HepG2 (cell line): ENCODE results near the gene SEMA6B. TPM values are rescaled to one million over a fixed set of nuclear protein-coding genes. Genes with fewer than 3 reads are reported as not detected.

Source experiments
- ATAC-seq: fragments of 200-7000 bp; cut with Tn5 transposase; 3 replicates; pipeline ENCODE4 v1.9.1; 2020; ENCODE audit warnings: mild to moderate bottlenecking, moderate library complexity
- BruUV-seq: library from RNA; stranded (reverse); fragments of 400-500 nt; replicated peaks from 2 replicates; lab custom pipeline; 2021; lab: Mats Ljungman, UMichigan
- CTCF ChIA-PET: fragments of 300-600 bp; formaldehyde crosslinking; extraction: SDS; loops from one replicate; lab custom pipeline; 2021; ENCODE audit warnings: low total read pairs, inconsistent platforms, low intra/inter-chr PET ratio; lab: Yijun Ruan, JAX
- POLR2A ChIA-PET: fragments of 350-600 bp; sonication (Branson Sonifier 250); formaldehyde crosslinking; loops from one replicate; lab custom pipeline; 2020; ENCODE audit warnings: antibody characterized with exemption, inconsistent platforms; lab: Yijun Ruan, JAX
- DNase-seq: peaks from one replicate; pipeline ENCODE4 v3.0.0-alpha.2; 2015; ENCODE audit warnings: low spot score
- FAIRE-seq: peaks from 3 replicates; lab custom pipeline; 2011; peaks lifted over from hg19 to GRCh38; lab: Jason Lieb, UNC
- H2AFZ ChIP-seq: one replicate; pipeline ENCODE4 v1.6.1; 2011; ENCODE audit warnings: low read length, inconsistent platforms
- H3K27ac ChIP-seq: fragments of 300-600 bp; 3 replicates; pipeline ENCODE4 v1.8.0; 2011; ENCODE audit warnings: mixed run types, mild to moderate bottlenecking, mixed read lengths, low read length, inconsistent platforms; ENCODE audit not compliant: insufficient read depth; ENCODE audit errors: extremely low read length
- H3K27me3 ChIP-seq, 2 experiments: fragments of 200-600 bp in 1 of 2; 2 replicates in 1 of 2; 3 replicates in 1 of 2; pipeline versions ENCODE4 v1.6.0 to v1.8.0; 2011; ENCODE audit warnings: low read length in 2 of 2, mild to moderate bottlenecking in 2 of 2, moderate library complexity in 2 of 2, inconsistent platforms in 1 of 2; ENCODE audit not compliant: insufficient read depth in 2 of 2, control insufficient read depth in 1 of 2
- H3K36me3 ChIP-seq, 2 experiments: fragments of 200-600 bp in 1 of 2; replicated peaks in 1 of 2; 2 replicates in 1 of 2; 3 replicates in 1 of 2; pipeline versions ENCODE4 v1.5.1 to v1.8.0; 2011; ENCODE audit warnings: low read length in 2 of 2, inconsistent platforms in 1 of 2; ENCODE audit not compliant: insufficient read depth in 2 of 2, control insufficient read depth in 1 of 2
- H3K4me1 ChIP-seq: 2 replicates; pipeline ENCODE4 v1.5.1; 2012; ENCODE audit warnings: low read length, inconsistent platforms; ENCODE audit not compliant: insufficient read depth
- H3K4me2 ChIP-seq: 2 replicates; pipeline ENCODE4 v1.6.0; 2011; ENCODE audit warnings: low read depth, low read length, inconsistent platforms
- H3K4me3 ChIP-seq, 3 experiments: fragments of 200-600 bp in 1 of 3; sonication (generic), shearing (Covaris generic) in 1 of 3; replicated peaks in 1 of 3; 2 replicates each; pipeline ENCODE4 v1.5.1; 2011 to 2016; ENCODE audit warnings: low read length in 3 of 3, inconsistent platforms in 2 of 3, low read depth in 2 of 3, mild to moderate bottlenecking in 2 of 3, control low read depth in 1 of 3, mixed read lengths in 1 of 3; ENCODE audit not compliant: insufficient read depth in 1 of 3
- H3K79me2 ChIP-seq: one replicate; pipeline ENCODE4 v1.6.1; 2011; ENCODE audit warnings: low read length, inconsistent platforms; ENCODE audit not compliant: insufficient read depth
- H3K9ac ChIP-seq: 2 replicates; pipeline ENCODE4 v1.6.0; 2011; ENCODE audit warnings: mild to moderate bottlenecking, low read depth, low read length, inconsistent platforms; ENCODE audit not compliant: insufficient read depth
- H3K9me3 ChIP-seq: 2 replicates; pipeline ENCODE4 v1.5.1; 2012; ENCODE audit warnings: mild to moderate bottlenecking, low read length
- H4K20me1 ChIP-seq: 2 replicates; pipeline ENCODE4 v1.6.0; 2011; ENCODE audit warnings: inconsistent platforms, mild to moderate bottlenecking, low read length, moderate library complexity; ENCODE audit not compliant: insufficient read depth
- EED ChIP-seq: sonication (generic); formaldehyde crosslinking; IDR thresholded peaks from 2 replicates; pipeline ENCODE4 v1.5.0; 2020; ENCODE audit warnings: mild to moderate bottlenecking, missing genetic modification reagents
- HMG20A ChIP-seq: IDR thresholded peaks from 2 replicates; pipeline ENCODE4 v1.6.1; 2016; ENCODE audit warnings: borderline replicate concordance
- KDM1A ChIP-seq: IDR thresholded peaks from 2 replicates; pipeline ENCODE4 v1.6.1; 2016; ENCODE audit warnings: missing compliant biosample characterization
- MBD4 ChIP-seq: IDR thresholded peaks from 2 replicates; pipeline ENCODE4 v1.6.1; 2012; ENCODE audit warnings: low read length, inconsistent platforms, borderline replicate concordance
- MTA3 ChIP-seq: sonication (generic); formaldehyde crosslinking; IDR thresholded peaks from 2 replicates; pipeline ENCODE4 v1.4.0; 2020; ENCODE audit warnings: missing genetic modification reagents
- MXD1 ChIP-seq: sonication (generic); formaldehyde crosslinking; IDR thresholded peaks from 2 replicates; pipeline ENCODE4 v1.4.0; 2020; ENCODE audit warnings: mild to moderate bottlenecking, missing genetic modification reagents
- NR1H2 ChIP-seq: sonication (generic); formaldehyde crosslinking; IDR thresholded peaks from 2 replicates; pipeline ENCODE4 v1.8.1; 2022; ENCODE audit warnings: low read depth, missing genetic modification reagents, borderline replicate concordance
- RARG ChIP-seq: sonication (generic); formaldehyde crosslinking; IDR thresholded peaks from 2 replicates; pipeline ENCODE4 v1.4.0; 2020; ENCODE audit warnings: low read depth, mild to moderate bottlenecking, missing genetic modification reagents
- ZNF263 ChIP-seq: sonication (generic); formaldehyde crosslinking; IDR thresholded peaks from 2 replicates; pipeline ENCODE4 v1.4.0; 2020; ENCODE audit warnings: missing genetic modification reagents
- ZNF574 ChIP-seq: sonication (generic); formaldehyde crosslinking; IDR thresholded peaks from 2 replicates; pipeline ENCODE4 v1.4.0; 2020; ENCODE audit warnings: missing genetic modification reagents
- ZNF841 ChIP-seq: sonication (generic); formaldehyde crosslinking; IDR thresholded peaks from 2 replicates; pipeline ENCODE4 v1.8.1; 2023; ENCODE audit warnings: missing genetic modification reagents, borderline replicate concordance
- WGBS: methylation state at CpG from one replicate; pipeline ENCODE4 v1.1.6; 2017; ENCODE audit warnings: low lambda C conversion rate; 5-methylcytosine and 5-hydroxymethylcytosine counted together
- in situ Hi-C: cut with HindIII; loops from 2 replicates; pipeline ENCODE4 v1.10.0; 2017; ENCODE audit warnings: low pct_unique_long_range_greater_than_20kb; ENCODE audit not compliant: extremely low pct_ligation_motif_present
- intact Hi-C: fragments of 100-400 bp; cut with micrococcal nuclease; formaldehyde crosslinking; loops from one replicate; pipeline ENCODE4 v1.10.0; 2022; ENCODE audit not compliant: unreplicated experiment
- polyA plus RNA-seq, 8 experiments: library from polyadenylated mRNA; depleted of rRNA in 3 of 8; stranded (reverse) in 7 of 8; unstranded in 1 of 8; fragments of >200 nt; fragmentation: Illumina TruSeq in 4 of 8; extraction: Trizol in 4 of 8; gene quantifications; 2 replicates each; pipeline versions ENCODE4 v1.2.1 to v1.2.3, GENCODE V29; 2011 to 2016; ENCODE audit warnings: low read depth in 4 of 8, missing spikeins in 1 of 8, mixed read lengths in 1 of 8; ENCODE audit not compliant: insufficient read depth in 1 of 8
- total RNA-seq, 5 experiments: library from RNA; depleted of rRNA; stranded (reverse); fragments of >200 nt; fragmentation: Illumina TruSeq; extraction: Trizol; gene quantifications; 2 replicates each; pipeline ENCODE4 v1.2.3, GENCODE V29; 2016; ENCODE audit warnings: low read depth in 1 of 5

Gene SEMA6B
- total and polyA plus RNA-seq, 2 of the 13 experiments (the other 11 are each of a cell fraction or from before 2014, with no cell fraction given): 45.5 to 67.1 TPM

- H3K79me2 ChIP-seq: no peaks in the 10 kb centered on the region
- no peak for FAIRE-seq
- no TSS peak for BruUV-seq
- no peak overlapping the region for H3K27ac ChIP-seq
- no peak for ATAC-seq
- H2AFZ ChIP-seq: no peak overlapping the region
- TF ChIP-seq EED (CRISPR knock-in tag) (0 out of 2 replicates have a peak, but pooled peaks have one; percentile 30), MBD4 (no peak)
- ChIA-PET POLR2A (interaction anchor here (0.6 to 4.5 kb wide), 2 partner anchors 10 to 14 kb away, joined by 4 to 38 read pairs; partner anchors contain the start of genes LRG1 and PLIN5), CTCF (no interaction called here)
- H3K9me3 ChIP-seq: no peaks in the 10 kb centered on the region
- WGBS: 71% methylated on average over 13 of the region's 23 CpGs
- H3K4me2 ChIP-seq: no peak overlapping the region
- H3K9ac ChIP-seq: no peak overlapping the region
- intact Hi-C loops (no loop called here), in situ Hi-C loops (no loop called here)
- peaks cover 42% of the 10 kb centered on the region for H3K4me1 ChIP-seq
- DNase-seq: no peak
- no peaks in the 10 kb centered on the region for H3K36me3 ChIP-seq
- H3K27me3 ChIP-seq: no peaks in the 10 kb centered on the region; a peak in 1 of 5 replicates
- no peaks in the 10 kb centered on the region for H4K20me1 ChIP-seq
- no peak overlapping the region for H3K4me3 ChIP-seq
Measured at GRCh38 chr19:4525563-4526002, 33.9 kb downstream of the SEMA6B start.

GRCh38 chr19:4524808-4525562, 34.5 kb downstream of the SEMA6B start:
- no peak overlapping the region for H3K4me2 ChIP-seq
- TF ChIP-seq NR1H2 (no peak), HMG20A (CRISPR knock-in tag) (no peak), MXD1 (CRISPR knock-in tag) (no peak), ZNF263 (CRISPR knock-in tag) (peak; percentile 74), ZNF574 (peak; percentile 95), MTA3 (no peak), ZNF841 (CRISPR knock-in tag) (no peak), KDM1A (CRISPR knock-in tag) (0 out of 2 replicates have a peak, but pooled peaks have one; percentile 17), RARG (CRISPR knock-in tag) (no peak)

More at GRCh38 chr19:4524808-4525562, 34.5 kb downstream of the SEMA6B start:
- Histone ChIP-seq H4K20me1 (no peaks in the 10 kb centered on the region), H3K9ac (no peak overlapping the region), H3K36me3 (no peaks in the 10 kb centered on the region), H3K9me3 (no peaks in the 10 kb centered on the region), H3K79me2 (no peaks in the 10 kb centered on the region), H3K27ac (no peak overlapping the region), H3K4me1 (peaks cover 39% of the 10 kb centered on the region), H2AFZ (no peak overlapping the region), H3K27me3 (no peaks in the 10 kb centered on the region; a peak in 1 of 5 replicates), H3K4me3 (no peak overlapping the region)
- BruUV-seq: no TSS peak
- FAIRE-seq (no peak), ATAC-seq (peak; percentile 50), DNase-seq (no peak)
- ChIA-PET CTCF (no interaction called here), POLR2A (interaction anchor here (0.6 to 4.5 kb wide), 2 partner anchors 10 to 15 kb away, joined by 4 to 38 read pairs; partner anchors contain the start of genes LRG1 and PLIN5)
- intact Hi-C loops (no loop called here), in situ Hi-C loops (no loop called here)
- 66% methylated on average over 20 of the region's 23 CpGs for WGBS
